ENCODE data around the gene CAD.

- TF ChIP-seq CTCF (conservative IDR thresholded peaks at IDR 0.05): no peak
- TF ChIP-seq EZH2 (IDR thresholded peaks at IDR 0.05; ENCODE audit: low read depth): no peak
Observed at GRCh38 chr2:27179344-27180000, 37.7 kb upstream of the CAD start.
